K562 (cell line): ENCODE data around the gene GDF15. TPM values are rescaled to one million over a fixed set of nuclear protein-coding genes. Genes with fewer than 3 reads are reported as not detected.

Experiments
- CBX1 ChIP-seq: sonication (generic); IDR thresholded peaks from 2 replicates; pipeline ENCODE4 v1.6.1; 2016; ENCODE audit warnings: antibody characterized with exemption, low read depth, mild to moderate bottlenecking
- FOXJ2 ChIP-seq: fragments of 200-800 bp; sonication (Bioruptor generic); IDR thresholded peaks from 2 replicates; pipeline ENCODE4 v1.6.1; 2016; ENCODE audit warnings: missing genetic modification characterization, missing compliant biosample characterization
- FOXJ3 ChIP-seq: sonication (generic); formaldehyde crosslinking; IDR thresholded peaks from 2 replicates; pipeline ENCODE4 v1.4.0; 2020; ENCODE audit warnings: mild to moderate bottlenecking, missing genetic modification reagents
- FOXK1 ChIP-seq: sonication (generic); formaldehyde crosslinking; IDR thresholded peaks from 2 replicates; pipeline ENCODE4 v1.8.0; 2022; ENCODE audit warnings: missing genetic modification reagents, mild to moderate bottlenecking, borderline replicate concordance
- GABPB1 ChIP-seq: sonication (generic); formaldehyde crosslinking; IDR thresholded peaks from 2 replicates; pipeline ENCODE4 v1.8.0; 2022; ENCODE audit warnings: mild to moderate bottlenecking, missing genetic modification reagents
- GATAD2A ChIP-seq: fragments of 450-650 bp; IDR thresholded peaks from 2 replicates; pipeline ENCODE4 v1.6.1; 2017
- HIVEP1 ChIP-seq: fragments of 250-450 bp; sonication (Bioruptor Pico); IDR thresholded peaks from 2 replicates; pipeline ENCODE4 v1.4.0; 2020; ENCODE audit warnings: mild to moderate bottlenecking
- MAFK ChIP-seq: IDR thresholded peaks from 2 replicates; pipeline ENCODE4 v1.6.1; 2011; ENCODE audit warnings: low read length, improper control_type of control experiment
- NFYB ChIP-seq: IDR thresholded peaks from 2 replicates; pipeline ENCODE4 v1.6.1; 2011; ENCODE audit warnings: mild to moderate bottlenecking, moderate library complexity; ENCODE audit not compliant: insufficient read length; ENCODE audit errors: extremely low read depth
- PTTG1 ChIP-seq: fragments of 450-650 bp; IDR thresholded peaks from 2 replicates; pipeline ENCODE4 v1.6.1; 2016; ENCODE audit warnings: low read depth, mild to moderate bottlenecking, missing genetic modification characterization, missing compliant biosample characterization
- RBBP5 ChIP-seq: fragments of 200-600 bp; sonication (generic); IDR thresholded peaks from 2 replicates; pipeline ENCODE4 v1.6.1; 2012; ENCODE audit warnings: borderline replicate concordance, mild to moderate bottlenecking, low read length, control low read depth, inconsistent platforms; ENCODE audit not compliant: insufficient read depth, poor library complexity, severe bottlenecking
- SAFB ChIP-seq: fragments of 200-400 bp; formaldehyde crosslinking; IDR thresholded peaks from 2 replicates; pipeline ENCODE4 v1.6.1; 2017; ENCODE audit warnings: low read depth, low read length, borderline replicate concordance
- WHSC1 ChIP-seq: IDR thresholded peaks from one replicate; pipeline ENCODE4 v1.6.1; 2012; ENCODE audit warnings: low read length, control low read depth, inconsistent platforms
- ZNF133 ChIP-seq: fragments of 250-450 bp; sonication (Bioruptor Pico); IDR thresholded peaks from 2 replicates; pipeline ENCODE4 v1.4.0; 2020; ENCODE audit warnings: mild to moderate bottlenecking
- ZNF263 ChIP-seq: sonication (generic); formaldehyde crosslinking; IDR thresholded peaks from 2 replicates; pipeline ENCODE4 v1.8.0; 2022; ENCODE audit warnings: mild to moderate bottlenecking, missing genetic modification reagents, borderline replicate concordance
- ZNF780A ChIP-seq: fragments of 250-450 bp; sonication (Bioruptor Pico); IDR thresholded peaks from 2 replicates; pipeline ENCODE4 v1.5.0; 2021; ENCODE audit warnings: mild to moderate bottlenecking
- polyA plus RNA-seq, 8 experiments: library from polyadenylated mRNA; depleted of rRNA in 4 of 8; stranded (reverse) in 5 of 8; unstranded in 3 of 8; fragments of >200 nt; fragmentation: Nextera tagmentation in 2 of 8; fragmentation: Illumina TruSeq in 1 of 8; extraction: Ambion mirVana in 2 of 8; extraction: Trizol in 1 of 8; gene quantifications; 2 replicates each; pipeline versions ENCODE4 v1.2.1 to v1.2.3, GENCODE V29; 2011 to 2014; ENCODE audit warnings: inconsistent platforms in 1 of 8, missing spikeins in 1 of 8
- total RNA-seq, 7 experiments: library from RNA; depleted of rRNA in 6 of 7; stranded (reverse); fragments of >200 nt in 6 of 7; fragmentation: Illumina TruSeq in 2 of 7; extraction: Trizol in 2 of 7; gene quantifications; 2 replicates each; pipeline versions ENCODE4 v1.2.1 to v1.2.3, GENCODE V29; 2011 to 2021; ENCODE audit warnings: low replicate concordance in 1 of 7
- TF ChIP-seq, protein P1 (sequence below): fragments of 450-650 bp; conservative IDR thresholded peaks from 2 replicates; pipeline ENCODE4 v1.6.1; 2016; ENCODE audit warnings: missing genetic modification characterization, low read depth, mild to moderate bottlenecking, missing compliant biosample characterization, moderate library complexity
- TF ChIP-seq, protein P2 (sequence below): fragments of 250-450 bp; sonication (Bioruptor Pico); IDR thresholded peaks from 2 replicates; pipeline ENCODE4 v1.4.0; 2020; ENCODE audit warnings: mild to moderate bottlenecking, moderate library complexity
- TF ChIP-seq, protein P3 (sequence below): fragments of 450-650 bp; IDR thresholded peaks from 2 replicates; pipeline ENCODE4 v1.6.1; 2017; ENCODE audit warnings: antibody characterized with exemption
- TF ChIP-seq, protein P4 (sequence below): fragments of 450-650 bp; formaldehyde crosslinking; conservative IDR thresholded peaks from 2 replicates; pipeline ENCODE4 v1.4.0; 2022; ENCODE audit warnings: mild to moderate bottlenecking, missing genetic modification characterization

GDF15 gene
- total and polyA plus RNA-seq, 9 of the 15 experiments (the other 6 are each of a cell fraction or from before 2014, with no cell fraction given), result 2.3 to 82.4 (median 12.5) TPM

DNA sequence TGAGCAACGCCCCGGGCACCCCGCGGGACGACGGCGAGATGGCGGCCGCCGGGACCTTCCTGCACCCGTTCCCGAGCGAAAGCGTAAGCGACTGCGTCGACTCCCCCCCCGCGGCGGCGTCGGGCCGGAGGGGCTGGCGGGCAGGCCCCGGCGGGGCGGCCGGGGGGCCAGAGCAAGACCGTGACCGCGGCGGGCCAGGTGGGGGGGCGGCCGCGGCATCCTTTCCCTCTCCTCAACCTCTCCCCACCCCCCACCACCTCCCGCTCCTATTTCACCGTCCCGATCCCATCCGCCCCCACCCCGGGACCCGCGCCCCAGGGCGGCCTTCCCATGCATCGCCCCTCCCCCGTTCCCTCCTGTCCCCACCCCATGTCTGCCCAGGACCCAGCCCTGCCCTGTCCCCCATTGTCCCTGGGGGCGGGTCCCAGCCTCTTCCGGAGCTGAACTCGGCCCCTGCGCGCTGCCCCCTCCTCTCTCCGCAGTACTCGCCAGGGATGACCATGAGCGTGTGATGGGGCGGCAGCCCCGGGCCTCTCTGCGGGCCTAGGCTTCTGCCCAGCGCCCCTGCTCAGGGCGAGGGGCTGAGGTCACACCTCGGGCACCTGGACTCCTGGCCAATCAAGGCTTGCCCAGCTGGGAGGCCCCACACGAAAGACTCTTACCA is 47.9 kb downstream of the GDF15 start (continued):
- TF ChIP-seq, protein P1, sequence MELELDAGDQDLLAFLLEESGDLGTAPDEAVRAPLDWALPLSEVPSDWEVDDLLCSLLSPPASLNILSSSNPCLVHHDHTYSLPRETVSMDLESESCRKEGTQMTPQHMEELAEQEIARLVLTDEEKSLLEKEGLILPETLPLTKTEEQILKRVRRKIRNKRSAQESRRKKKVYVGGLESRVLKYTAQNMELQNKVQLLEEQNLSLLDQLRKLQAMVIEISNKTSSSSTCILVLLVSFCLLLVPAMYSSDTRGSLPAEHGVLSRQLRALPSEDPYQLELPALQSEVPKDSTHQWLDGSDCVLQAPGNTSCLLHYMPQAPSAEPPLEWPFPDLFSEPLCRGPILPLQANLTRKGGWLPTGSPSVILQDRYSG (tag), result no peak
- TF ChIP-seq, protein P2, sequence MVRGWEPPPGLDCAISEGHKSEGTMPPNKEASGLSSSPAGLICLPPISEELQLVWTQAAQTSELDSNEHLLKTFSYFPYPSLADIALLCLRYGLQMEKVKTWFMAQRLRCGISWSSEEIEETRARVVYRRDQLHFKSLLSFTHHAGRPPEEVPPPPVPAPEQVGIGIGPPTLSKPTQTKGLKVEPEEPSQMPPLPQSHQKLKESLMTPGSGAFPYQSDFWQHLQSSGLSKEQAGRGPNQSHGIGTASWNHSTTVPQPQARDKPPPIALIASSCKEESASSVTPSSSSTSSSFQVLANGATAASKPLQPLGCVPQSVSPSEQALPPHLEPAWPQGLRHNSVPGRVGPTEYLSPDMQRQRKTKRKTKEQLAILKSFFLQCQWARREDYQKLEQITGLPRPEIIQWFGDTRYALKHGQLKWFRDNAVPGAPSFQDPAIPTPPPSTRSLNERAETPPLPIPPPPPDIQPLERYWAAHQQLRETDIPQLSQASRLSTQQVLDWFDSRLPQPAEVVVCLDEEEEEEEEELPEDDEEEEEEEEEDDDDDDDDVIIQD (CRISPR knock-in tag), result no peak
- TF ChIP-seq FOXK1 (CRISPR knock-in tag), result no peak
- no peak for TF ChIP-seq ZNF133 (CRISPR knock-in tag)
- TF ChIP-seq CBX1, result no peak
- no peak for TF ChIP-seq WHSC1
- TF ChIP-seq HIVEP1, result no peak
- TF ChIP-seq FOXJ2 (tag), result no peak
- no peak for TF ChIP-seq PTTG1 (tag)
- 0 out of 2 replicates have a peak, but pooled peaks have one; percentile 30 for TF ChIP-seq ZNF263 (CRISPR knock-in tag)
- TF ChIP-seq, protein P3, sequence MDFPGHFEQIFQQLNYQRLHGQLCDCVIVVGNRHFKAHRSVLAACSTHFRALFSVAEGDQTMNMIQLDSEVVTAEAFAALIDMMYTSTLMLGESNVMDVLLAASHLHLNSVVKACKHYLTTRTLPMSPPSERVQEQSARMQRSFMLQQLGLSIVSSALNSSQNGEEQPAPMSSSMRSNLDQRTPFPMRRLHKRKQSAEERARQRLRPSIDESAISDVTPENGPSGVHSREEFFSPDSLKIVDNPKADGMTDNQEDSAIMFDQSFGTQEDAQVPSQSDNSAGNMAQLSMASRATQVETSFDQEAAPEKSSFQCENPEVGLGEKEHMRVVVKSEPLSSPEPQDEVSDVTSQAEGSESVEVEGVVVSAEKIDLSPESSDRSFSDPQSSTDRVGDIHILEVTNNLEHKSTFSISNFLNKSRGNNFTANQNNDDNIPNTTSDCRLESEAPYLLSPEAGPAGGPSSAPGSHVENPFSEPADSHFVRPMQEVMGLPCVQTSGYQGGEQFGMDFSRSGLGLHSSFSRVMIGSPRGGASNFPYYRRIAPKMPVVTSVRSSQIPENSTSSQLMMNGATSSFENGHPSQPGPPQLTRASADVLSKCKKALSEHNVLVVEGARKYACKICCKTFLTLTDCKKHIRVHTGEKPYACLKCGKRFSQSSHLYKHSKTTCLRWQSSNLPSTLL, result no peak
- TF ChIP-seq SAFB, result no peak
- peak; percentile 2 for TF ChIP-seq NFYB
- TF ChIP-seq, protein P4, sequence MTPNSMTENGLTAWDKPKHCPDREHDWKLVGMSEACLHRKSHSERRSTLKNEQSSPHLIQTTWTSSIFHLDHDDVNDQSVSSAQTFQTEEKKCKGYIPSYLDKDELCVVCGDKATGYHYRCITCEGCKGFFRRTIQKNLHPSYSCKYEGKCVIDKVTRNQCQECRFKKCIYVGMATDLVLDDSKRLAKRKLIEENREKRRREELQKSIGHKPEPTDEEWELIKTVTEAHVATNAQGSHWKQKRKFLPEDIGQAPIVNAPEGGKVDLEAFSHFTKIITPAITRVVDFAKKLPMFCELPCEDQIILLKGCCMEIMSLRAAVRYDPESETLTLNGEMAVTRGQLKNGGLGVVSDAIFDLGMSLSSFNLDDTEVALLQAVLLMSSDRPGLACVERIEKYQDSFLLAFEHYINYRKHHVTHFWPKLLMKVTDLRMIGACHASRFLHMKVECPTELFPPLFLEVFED (CRISPR knock-in tag), result peak; percentile 69; the same call in 1 of the 2 replicates
- no peak for TF ChIP-seq RBBP5
- no peak for TF ChIP-seq ZNF780A (CRISPR knock-in tag)
- TF ChIP-seq GABPB1 (CRISPR knock-in tag), result no peak
- no peak for TF ChIP-seq FOXJ3 (CRISPR knock-in tag)
- TF ChIP-seq MAFK, result no peak
- no peak for TF ChIP-seq GATAD2A
